ACHN (cell line): ENCODE results near the gene ARL6IP6.
"Not testable (repeated sequence)": the region's sequence is repeated elsewhere in the genome, so short reads cannot be mapped to it uniquely, and the experiment has no call there.

ENCODE experiments used
- DNase-seq: peaks from one replicate; pipeline ENCODE4 v3.0.0-alpha.2; 2015
- in situ Hi-C: cut with HindIII; loops from 2 replicates; pipeline ENCODE4 v1.10.0; 2017; ENCODE audit warnings: low sequenced_read_pairs, low pct_ligation_motif_present, low pct_unique_long_range_greater_than_20kb

ARL6IP6 gene

DNA sequence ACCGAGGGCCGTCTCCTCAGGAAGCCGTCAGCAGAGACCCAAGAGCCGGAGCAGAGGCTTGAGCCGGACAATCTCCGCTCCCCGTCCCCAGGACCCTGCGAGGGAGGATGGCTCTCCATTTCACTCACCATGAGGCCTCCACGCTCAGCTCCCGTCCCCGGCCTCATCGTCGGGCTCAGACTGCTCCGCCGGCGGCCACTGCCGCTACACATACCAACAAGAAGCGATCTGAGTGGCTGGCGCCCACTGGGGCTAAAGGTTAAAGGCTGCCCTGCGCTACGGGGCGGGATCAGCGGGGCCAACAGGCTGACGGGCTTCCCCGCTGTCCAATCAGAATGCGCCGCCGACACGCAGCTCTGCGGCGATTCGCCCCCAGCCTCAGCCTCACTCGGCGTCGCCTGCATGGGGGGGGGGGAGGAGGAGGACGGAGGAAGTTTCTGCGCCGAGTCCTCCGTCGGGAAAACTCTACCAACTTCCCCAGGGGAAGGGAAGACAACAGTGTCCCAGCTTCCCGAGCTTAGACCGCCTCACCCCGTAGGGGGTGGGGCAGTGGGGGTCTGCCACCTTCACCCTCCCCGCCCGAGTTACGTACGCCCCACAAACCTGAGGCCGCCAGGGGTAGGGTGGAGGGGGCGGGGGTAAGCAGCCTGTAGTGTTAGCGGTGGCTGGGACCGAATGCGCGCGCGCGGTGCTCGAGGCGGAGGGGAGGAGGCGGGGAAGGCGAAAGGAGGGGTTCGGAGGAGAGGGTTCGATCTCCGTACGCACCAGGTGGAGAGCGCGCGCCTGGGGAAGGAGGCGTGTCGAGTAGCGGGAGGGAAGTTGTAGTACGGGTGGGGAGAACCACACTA, 968 bp upstream of the ARL6IP6 start, which contains the start of gene PRPF40A:
Gene PRPF40A, minus strand, starts transcription at position 234 of the 848 bp plus-strand sequence. Its CDS starts 22 bp downstream, at position 212.
- peak; percentile 98 for DNase-seq
- in situ Hi-C loops = no loop called here

DNA sequence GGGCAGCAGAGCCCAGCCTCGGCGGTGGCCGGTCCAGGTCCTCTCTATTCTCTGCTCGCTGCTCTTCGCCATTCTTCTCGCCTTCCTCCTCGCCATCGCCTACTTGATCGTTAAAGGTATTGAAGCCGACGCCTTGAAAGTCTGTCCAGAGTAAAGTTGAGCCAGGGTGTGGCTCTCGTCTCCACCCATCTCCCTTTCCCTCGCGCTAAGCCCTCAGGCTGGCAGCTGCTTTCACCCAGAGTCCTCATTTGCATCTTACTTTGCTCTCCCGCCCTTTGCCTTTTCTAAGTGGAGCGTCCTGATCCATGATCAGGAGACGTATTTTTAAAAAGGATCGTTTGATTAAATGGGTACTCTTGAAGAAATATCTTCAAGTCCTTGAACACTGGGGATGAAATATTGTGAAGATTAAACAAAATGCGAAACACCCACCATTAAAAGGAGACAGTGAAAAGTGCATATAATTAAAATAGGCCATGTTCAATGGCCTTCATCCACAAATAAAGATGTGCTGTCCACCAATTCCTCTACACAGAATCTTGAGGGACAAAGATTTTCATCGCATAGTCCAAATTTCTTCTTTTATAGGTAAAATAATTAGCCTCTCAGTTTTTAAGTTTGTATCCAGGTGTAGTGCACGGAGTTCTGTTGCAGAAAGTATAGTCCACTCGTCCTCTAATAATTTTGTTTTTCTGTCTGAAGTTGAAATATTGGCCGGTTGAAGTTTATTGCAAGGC, 657 bp downstream of the ARL6IP6 start:
- peak; percentile 74 for DNase-seq
- in situ Hi-C loops = no loop called here

DNA sequence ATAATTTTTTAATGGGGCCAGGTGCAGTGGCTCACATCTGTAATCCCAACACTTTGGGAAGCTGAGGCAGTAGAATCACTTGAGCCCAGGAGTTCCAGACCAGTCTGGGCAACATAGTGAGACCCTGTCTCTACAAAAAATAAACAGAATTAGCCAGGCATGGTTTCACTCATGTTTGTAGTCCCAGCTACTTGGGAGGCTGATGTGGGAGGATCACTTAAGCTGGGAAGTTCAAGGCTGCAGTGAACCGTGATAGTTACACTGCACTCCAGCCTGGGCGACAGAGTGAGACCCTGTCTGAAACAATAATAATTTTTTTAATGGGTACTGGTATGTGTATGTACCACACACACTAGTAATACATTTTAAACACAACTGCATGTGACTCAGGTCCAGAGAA, 2.4 kb downstream of the ARL6IP6 start:
- in situ Hi-C loops = no loop called here
- DNase-seq = no peak

DNA sequence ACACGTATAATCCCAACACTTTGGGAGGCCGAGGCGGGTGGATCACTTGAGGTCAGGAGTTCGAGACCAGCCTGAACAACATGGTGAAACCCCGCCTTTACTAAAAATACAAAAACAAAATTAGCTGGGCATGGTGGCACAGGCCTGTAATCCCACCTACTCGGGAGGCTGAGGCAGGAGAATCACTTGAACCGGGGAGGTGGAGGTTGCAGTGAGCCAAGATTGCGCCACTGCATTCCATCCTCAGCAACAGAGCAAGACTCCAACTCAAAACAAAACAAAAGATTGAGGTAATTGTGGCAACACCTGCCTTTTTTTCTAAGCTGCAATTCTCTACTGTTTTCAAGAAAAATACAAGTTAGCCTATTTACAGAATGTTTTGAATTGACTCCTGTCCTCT, 4.2 kb downstream of the ARL6IP6 start:
- DNase-seq, in situ Hi-C loops: not testable (repeated sequence)

DNA sequence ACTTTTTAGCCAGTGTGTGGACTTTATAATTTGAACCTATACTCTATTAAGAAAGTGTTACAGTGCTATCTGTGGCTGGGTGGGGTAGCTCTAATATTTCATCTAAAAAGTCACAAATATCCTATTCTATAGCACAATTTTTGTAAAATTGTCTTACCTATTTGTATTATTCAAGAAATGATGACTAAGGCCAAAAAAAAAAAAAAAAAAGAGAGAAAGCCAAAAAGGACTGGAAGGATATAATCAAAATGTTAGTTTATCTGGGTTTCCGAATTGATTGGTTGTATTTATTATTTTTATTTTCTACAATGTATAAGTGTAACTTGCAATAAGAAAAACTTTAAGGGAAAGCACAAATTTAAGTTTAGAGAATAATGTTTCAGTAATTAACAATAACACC, 5.5 kb downstream of the ARL6IP6 start:
- in situ Hi-C loops = no loop called here
- DNase-seq = no peak

DNA sequence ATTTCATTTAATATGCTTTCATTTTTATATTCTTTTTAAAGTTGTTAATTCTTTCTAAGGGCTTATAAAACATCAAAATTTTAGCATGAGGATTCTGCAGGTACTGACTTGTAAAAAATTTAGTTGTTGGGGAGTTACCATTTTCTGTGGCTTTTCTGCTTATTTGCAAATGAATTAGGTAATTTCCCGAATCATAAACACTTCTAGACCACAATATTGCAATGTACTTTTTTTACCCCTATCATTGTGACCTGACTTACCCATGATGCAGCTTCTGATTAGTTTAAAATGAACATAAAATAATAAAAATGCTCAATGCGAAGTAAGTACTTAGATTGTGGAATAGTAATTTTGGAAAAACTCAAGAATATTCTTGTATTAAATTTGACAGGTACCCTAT, 11.4 kb downstream of the ARL6IP6 start:
- no peak for DNase-seq
- in situ Hi-C loops = no loop called here

DNA sequence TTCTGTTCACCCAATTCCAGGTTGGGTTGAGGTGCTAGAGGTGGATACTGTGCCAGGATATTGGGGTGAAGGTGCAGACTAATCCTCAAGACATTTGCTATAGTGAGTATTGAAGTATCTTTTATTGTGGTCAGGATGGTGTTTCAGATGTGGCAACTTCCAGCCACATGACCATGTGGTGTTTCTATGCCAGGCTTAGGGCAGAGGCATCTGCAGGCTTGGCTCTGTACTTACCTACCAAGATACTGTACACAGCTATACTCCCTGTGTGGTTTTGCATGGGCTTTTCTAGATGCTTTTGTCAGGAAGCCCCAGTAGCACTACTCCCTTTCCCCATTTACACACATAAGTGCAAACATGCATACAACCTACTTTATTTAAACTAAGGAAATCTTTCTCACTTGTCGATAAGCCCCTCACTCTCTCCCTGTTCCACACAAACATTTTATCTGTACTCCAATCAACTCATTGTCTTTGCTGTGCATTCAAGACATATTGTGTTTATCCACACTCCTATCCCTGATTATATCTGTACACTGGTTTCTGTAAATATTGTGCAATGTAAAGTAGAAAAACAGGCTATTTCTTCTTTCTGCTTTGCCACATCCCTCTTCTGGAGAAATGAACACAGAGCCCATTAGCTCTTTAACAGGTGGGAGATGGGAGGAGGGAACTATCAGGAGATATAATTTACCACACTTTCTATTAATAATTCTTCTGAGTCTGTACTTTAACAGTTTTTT, 12.3 kb downstream of the ARL6IP6 start:
- in situ Hi-C loops = no loop called here
- no peak for DNase-seq

DNA sequence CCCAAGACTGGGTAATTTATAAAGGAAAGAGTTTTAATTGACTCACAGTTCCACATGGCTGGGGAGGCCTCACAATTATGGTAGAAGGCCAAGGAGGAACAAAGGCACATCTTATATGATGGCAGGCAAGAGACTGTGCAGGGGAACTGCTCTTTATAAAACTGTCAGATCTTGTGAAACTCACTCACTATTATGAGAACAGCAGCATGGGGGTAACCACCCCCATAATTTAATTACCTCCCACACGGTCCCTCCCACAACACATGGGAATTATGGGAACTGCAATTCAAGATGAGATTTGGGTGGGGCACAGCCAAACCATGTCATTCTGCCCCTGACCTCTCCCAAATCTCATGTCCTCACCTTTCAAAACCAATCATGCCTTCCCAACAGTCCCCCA, 19.1 kb downstream of the ARL6IP6 start:
- in situ Hi-C loops = not testable (repeated sequence)

DNA sequence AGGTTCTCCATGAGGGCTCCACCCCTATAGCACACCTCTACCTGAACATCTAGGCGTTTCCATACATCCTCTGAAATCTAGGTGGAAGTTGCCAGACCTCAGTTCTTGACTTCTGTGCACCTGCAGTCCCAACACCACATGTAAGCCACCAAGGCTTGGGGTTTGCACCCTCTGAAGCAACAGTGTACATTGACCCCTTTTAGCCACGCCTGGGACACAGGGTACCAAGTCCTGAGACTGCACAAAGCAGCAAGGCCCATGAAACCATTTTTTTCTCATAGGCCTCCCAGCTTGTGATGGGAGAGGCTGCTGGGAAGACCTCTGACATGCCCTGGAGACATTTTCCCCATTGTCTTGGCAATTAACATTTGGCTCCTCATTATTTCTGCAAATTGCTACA, 20.0 kb downstream of the ARL6IP6 start:
- in situ Hi-C loops = no loop called here

More for the DNA sequence above, 19.1 kb downstream of the ARL6IP6 start:
- DNase-seq = not testable (repeated sequence)

DNA sequence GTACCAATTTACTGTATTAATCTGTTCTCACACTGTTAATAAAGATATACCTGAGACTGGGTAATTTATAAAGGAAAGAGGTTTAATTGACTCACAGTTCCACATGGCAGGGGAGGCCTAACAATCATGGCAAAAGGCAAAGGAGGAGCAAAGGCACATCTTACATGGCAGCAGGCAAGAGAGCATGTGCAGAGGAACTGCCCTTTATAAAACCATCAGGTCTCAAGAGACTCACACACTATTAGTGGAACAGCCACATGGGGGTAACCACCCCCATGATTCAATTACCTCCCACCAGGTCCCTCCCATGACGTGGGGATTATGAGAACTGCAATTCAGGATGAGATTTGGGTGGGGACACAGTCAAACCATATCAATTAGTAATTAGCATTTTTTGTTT, 21.3 kb downstream of the ARL6IP6 start:
- in situ Hi-C loops = not testable (repeated sequence)

More for the DNA sequence above, 20.0 kb downstream of the ARL6IP6 start:
- no peak for DNase-seq

DNA sequence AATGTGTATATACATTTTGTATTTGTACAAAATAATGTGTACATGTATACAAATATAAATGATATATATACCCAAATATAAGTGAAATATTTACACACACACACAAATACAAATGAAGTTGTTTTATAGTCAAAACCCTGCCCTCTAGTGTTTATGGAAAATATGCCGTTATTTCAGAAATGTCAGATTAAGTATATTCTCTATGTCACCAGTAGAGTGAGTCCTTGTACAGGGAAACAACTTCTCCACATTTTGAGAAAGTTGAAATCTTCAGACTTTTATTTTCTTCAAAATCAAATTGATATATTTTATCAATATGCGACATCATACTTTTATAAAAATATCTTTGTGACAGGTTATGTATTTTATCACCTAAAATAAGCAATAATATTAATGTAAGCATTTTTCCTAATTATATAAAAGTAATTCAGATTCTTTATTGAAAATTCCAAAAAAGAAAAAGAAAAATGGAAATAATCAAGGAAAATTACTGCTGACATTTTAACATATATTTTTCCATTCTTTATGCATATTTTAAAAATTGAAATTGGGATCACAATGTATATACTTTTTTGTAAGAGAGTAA, 22.4 kb downstream of the ARL6IP6 start:
- peak; percentile 82 for DNase-seq
- in situ Hi-C loops = no loop called here

More for the DNA sequence above, 21.3 kb downstream of the ARL6IP6 start:
- not testable (repeated sequence) for DNase-seq

DNA sequence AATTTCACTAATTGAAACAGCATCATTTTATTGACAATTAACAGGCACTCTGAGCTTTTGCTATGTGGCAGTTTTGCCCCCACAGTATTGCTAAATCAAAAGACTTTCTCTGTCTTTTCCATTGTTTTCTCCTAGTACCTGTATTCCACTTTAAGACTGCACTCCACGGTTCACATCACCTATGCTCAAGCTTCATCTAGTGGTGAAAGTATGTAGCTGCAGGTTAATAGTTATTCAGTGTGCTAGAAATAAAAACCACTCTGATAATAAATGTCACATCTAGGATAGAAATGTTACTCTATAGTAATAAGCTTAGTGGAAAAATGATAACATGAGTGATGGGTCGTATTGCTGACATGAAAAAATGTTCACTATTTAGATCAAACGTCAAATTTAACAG, 24.6 kb downstream of the ARL6IP6 start:
- in situ Hi-C loops = no loop called here
- DNase-seq = peak; percentile 47

DNA sequence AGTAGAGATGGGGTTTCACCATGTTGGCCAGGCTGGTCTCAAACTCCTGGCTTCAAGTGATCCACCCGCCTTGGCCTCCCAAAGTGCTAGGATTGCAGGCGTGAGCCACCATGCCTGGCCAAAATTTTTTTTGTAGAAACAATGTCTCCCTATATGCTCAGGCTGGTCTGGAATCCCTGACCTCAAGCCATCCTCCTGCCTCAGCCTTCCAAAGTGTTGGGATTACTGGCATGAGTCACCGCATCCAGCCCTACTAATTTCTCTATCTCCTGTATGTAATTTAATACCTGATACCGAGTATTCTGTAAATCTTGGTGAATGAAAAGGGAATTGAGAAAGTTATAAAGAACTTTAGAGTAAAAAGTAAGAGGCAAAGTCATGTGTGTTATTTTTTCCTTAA, 29.3 kb downstream of the ARL6IP6 start:
- in situ Hi-C loops, DNase-seq: not testable (repeated sequence)

DNA sequence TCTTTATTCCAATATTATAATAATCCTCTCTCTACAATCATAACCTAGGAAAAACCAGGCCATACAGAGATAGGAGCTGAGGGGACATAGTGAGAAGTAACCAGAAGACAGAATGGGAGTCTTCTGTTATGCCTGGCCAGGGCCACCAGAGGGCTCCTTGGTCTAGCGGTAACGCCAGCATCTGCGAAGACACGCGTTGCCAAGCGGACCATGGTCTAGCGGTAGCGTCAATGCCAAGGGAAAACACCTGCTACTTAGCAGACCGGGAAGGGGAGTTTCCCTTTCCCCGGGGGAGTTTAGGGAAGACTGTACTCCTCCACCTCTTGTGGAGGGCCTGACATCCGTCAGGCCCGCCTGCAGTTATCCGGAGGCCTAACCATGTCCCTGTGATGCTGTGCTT, 36.6 kb downstream of the ARL6IP6 start:
- DNase-seq = no peak
- in situ Hi-C loops = no loop called here

DNA sequence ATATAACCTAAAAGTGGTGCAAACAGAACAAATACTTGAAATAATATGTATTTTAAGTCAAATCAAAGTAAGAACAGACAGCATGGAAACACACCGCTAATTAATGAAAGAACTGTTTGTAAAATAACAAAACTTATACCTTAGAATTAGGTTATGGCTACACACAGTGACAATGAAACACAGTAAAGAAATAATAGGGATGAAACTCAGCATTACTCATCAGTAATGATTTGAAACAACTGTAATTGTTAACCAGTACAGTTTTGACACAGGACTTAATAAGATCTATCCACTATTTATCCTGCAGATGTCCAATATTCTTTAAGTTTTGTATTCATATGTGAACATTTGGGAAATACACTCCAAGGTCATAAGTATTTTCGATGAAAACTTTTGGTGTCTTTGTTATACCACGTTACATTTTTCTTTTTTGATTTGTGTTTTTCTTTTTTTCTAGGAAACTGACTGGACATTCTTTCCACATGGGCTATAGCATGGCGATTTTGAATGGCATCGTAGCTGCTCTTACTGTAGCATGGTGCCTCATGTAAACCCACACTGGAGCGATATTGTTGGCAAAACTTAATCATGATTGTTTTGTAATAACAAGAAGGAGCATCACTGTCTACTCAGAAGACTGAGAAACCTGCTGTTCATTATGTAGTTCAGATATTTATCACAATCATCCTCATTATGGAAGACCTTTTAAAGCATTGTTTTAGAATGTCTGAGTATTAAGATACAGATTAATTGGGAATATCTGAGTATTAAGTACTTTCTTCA, 41.1 kb downstream of the ARL6IP6 start:
- in situ Hi-C loops = no loop called here
- no peak for DNase-seq

DNA sequence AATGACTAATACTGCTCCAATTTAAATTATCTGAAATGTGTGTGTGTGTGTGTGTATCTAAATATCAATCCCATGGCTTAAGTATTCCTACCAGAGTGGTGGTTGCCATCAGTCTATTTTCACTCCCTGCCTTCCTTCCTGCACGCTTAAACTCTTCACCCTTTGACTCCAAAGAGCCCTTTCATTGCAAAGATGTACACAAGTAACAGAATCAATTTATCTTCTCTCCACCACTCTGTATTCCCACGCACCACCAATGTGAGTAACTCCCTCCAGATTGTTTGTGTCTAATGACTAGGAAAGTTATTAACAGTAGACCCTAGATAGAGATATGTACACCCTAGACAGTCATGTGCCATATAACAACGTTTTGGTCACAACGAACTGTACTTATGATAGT, 42.8 kb downstream of the ARL6IP6 start:
- in situ Hi-C loops = no loop called here
- DNase-seq = no peak

DNA sequence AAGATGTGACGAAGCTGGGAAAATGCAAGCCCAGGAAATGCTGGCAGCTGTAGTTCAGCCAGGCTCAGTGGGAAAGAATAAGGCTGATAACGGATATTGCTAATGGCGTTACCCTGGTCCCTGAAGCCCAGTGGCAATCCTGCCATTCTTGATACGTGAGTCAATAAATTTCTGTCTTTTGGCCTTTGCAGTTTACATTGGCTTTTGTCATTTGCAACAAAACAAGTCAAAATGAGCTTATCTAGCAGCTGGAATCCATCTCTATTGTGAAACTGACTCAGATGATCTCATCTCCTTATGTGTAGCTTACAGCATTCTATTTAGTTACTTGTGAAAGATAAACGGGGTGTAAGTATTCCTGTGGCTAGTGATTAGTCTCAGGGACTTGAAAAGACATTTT, 43.8 kb downstream of the ARL6IP6 start:
- in situ Hi-C loops = no loop called here
- no peak for DNase-seq

DNA sequence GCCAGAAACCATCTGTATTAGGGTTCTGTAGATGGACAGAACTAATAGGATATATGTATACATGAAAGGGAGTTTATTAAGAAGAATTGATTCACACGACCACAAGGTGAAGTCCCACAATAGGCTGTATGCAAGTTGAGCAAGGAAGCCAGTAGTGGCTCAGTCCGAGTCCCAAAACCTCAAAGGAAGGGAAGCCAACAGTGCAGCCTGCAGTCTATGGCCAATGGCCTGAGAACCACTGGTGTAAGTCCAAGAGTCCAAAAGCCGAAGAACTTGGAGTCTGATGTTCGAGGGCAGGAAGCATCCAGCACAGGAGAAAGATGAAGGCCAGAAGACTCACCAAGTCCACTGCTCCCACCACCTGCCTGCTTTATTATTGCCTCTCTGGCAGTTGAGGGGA, 44.8 kb downstream of the ARL6IP6 start:
- DNase-seq, in situ Hi-C loops: not testable (repeated sequence)
